Neural crest cell (in vitro differentiated cells): ENCODE results near the gene ISG20. TPM values are rescaled to one million over a fixed set of nuclear protein-coding genes. Genes with fewer than 3 reads are reported as not detected.

ENCODE experiments used
- DNase-seq: peaks from one replicate; pipeline ENCODE4 v3.0.0; 2021; ENCODE audit warnings: low read depth, mixed read lengths, low spot score
- H3K27ac Mint-ChIP-seq: one replicate; pipeline ENCODE4 v1.8.0; 2021; ENCODE audit warnings: mild to moderate bottlenecking, mixed read lengths; ENCODE audit not compliant: unreplicated experiment
- H3K27me3 Mint-ChIP-seq: 2 replicates; pipeline ENCODE4 v1.8.0; 2021; ENCODE audit warnings: low read depth, mild to moderate bottlenecking, mixed read lengths
- H3K36me3 Mint-ChIP-seq: 2 replicates; pipeline ENCODE4 v1.8.0; 2021; ENCODE audit warnings: low read depth, mild to moderate bottlenecking, mixed read lengths
- H3K4me1 Mint-ChIP-seq: 2 replicates; pipeline ENCODE4 v1.8.0; 2021; ENCODE audit warnings: mixed read lengths
- H3K4me3 Mint-ChIP-seq: one replicate; pipeline ENCODE4 v1.8.0; 2021; ENCODE audit warnings: mild to moderate bottlenecking, mixed read lengths
- H3K9me3 Mint-ChIP-seq: 2 replicates; pipeline ENCODE4 v1.8.0; 2021; ENCODE audit warnings: mixed read lengths
- total RNA-seq: library from RNA; stranded (reverse); gene quantifications from 2 replicates; pipeline ENCODE4 v1.2.1, GENCODE V29; 2021
- TF ChIP-seq, protein P1 (sequence below): fragments of 200-600 bp; sonication (generic); conservative IDR thresholded peaks from 2 replicates; pipeline ENCODE4 v1.5.0; 2021; ENCODE audit warnings: antibody characterized with exemption, mild to moderate bottlenecking

Gene ISG20
- total RNA-seq, 1 donor from 2014 or later: 1.5 TPM

DNA sequence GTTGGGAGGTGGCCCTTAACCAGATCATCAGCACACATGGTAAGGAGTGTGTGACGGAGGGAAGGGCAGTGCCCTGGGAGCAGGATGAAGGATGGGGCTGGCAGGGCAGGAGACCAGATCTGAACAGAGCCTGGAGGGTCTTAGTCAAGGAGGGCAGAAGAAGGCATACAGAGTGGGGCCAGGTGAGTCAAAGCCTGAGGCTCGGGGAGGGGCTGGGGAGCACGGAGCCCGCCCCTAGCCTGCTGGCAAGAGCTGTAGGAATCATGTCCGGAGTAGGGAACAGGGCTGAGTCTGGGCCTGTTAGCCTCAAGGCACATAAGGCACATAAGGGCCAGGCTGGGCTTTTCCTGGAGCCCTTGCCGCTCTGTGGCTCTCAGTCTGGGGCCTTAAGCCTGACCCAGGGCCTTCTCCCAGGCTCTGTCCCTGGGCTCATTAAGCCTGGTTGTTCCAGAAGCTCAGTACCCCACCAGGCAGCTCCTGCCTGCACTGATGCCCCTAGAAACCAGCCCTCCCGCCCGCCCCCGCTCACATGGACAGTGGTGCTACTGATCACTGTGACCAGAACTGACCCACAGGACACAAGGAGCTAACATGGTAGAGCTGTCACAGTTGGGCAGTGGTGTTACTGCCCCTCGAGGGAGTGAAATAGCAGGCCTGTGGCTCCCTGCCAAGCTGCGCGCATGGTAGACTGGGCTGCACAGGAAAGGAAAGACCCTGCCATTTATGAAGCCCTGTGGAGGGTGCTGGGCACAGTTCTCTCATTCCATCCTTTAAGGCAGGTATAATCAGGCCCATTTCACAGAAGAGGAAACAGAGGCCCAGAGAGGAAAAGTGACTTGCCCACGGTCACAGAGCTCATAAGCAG lies 14.6 kb downstream of the ISG20 start:
- no peaks in the 10 kb centered on the region for H3K36me3 Mint-ChIP-seq
- no peak for DNase-seq
- no peaks in the 10 kb centered on the region for H3K9me3 Mint-ChIP-seq
- H3K27ac Mint-ChIP-seq: no peak overlapping the region
- peaks cover 3% of the 10 kb centered on the region for H3K27me3 Mint-ChIP-seq
- H3K4me1 Mint-ChIP-seq: peaks cover 17% of the 10 kb centered on the region
- no peak overlapping the region for H3K4me3 Mint-ChIP-seq
- TF ChIP-seq, protein P1, sequence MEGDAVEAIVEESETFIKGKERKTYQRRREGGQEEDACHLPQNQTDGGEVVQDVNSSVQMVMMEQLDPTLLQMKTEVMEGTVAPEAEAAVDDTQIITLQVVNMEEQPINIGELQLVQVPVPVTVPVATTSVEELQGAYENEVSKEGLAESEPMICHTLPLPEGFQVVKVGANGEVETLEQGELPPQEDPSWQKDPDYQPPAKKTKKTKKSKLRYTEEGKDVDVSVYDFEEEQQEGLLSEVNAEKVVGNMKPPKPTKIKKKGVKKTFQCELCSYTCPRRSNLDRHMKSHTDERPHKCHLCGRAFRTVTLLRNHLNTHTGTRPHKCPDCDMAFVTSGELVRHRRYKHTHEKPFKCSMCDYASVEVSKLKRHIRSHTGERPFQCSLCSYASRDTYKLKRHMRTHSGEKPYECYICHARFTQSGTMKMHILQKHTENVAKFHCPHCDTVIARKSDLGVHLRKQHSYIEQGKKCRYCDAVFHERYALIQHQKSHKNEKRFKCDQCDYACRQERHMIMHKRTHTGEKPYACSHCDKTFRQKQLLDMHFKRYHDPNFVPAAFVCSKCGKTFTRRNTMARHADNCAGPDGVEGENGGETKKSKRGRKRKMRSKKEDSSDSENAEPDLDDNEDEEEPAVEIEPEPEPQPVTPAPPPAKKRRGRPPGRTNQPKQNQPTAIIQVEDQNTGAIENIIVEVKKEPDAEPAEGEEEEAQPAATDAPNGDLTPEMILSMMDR: no peak

DNA sequence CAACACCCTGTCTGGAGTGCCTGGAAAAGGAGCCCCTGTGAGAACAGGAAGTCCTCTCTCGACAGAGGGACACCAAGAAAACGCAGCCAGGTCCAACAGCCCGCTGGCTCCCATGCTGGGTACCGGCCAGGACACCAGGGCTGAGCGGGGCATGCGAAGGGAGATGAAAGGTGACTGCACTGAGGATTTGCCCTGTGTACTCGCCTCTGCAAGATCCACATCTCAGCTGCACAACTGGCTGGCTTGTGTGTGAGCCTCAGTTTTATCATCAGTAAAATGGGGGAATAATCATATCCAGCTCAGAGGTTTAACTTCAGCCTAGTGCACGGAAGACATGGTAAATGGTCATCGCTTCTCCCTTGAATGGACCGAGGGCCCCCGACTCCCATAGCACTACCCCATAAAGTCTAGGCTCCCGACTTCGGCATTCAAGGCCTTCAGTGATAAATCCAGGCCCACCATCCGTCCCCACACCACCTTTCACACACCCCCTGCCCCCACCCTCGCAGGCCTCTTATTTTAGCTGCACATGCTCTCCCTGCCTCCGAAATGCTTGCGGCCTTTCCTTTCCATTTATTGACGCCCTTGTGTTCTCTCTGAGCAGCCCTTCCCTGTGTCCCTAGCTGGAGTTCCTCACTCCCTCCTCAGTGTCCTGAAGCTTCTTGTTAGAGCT lies 15.8 kb downstream of the ISG20 start:
- no peak overlapping the region for H3K4me3 Mint-ChIP-seq
- TF ChIP-seq, protein P1: no peak
- H3K36me3 Mint-ChIP-seq: no peaks in the 10 kb centered on the region
- peaks cover 9% of the 10 kb centered on the region for H3K4me1 Mint-ChIP-seq
- no peak for DNase-seq
- H3K27me3 Mint-ChIP-seq: peaks cover 4% of the 10 kb centered on the region
- H3K27ac Mint-ChIP-seq: no peak overlapping the region
- H3K9me3 Mint-ChIP-seq: no peaks in the 10 kb centered on the region

- TF ChIP-seq, protein P1: no peak
- Mint-ChIP-seq H3K27ac (no peak overlapping the region), H3K27me3 (peaks cover 5% of the 10 kb centered on the region), H3K4me3 (no peak overlapping the region), H3K4me1 (peaks cover 6% of the 10 kb centered on the region), H3K9me3 (no peaks in the 10 kb centered on the region), H3K36me3 (no peaks in the 10 kb centered on the region)
- no peak for DNase-seq
These were observed 16.3 kb downstream of the ISG20 start for GRCh38 chr15:88655103-88655553.

- Mint-ChIP-seq H3K27me3 (peaks cover 5% of the 10 kb centered on the region), H3K4me3 (no peak overlapping the region), H3K4me1 (peaks cover 4% of the 10 kb centered on the region), H3K27ac (no peak overlapping the region), H3K9me3 (no peaks in the 10 kb centered on the region), H3K36me3 (no peaks in the 10 kb centered on the region)
- DNase-seq: no peak
- TF ChIP-seq, protein P1: no peak
These were observed 17.1 kb downstream of the ISG20 start for GRCh38 chr15:88655800-88656488.

DNA sequence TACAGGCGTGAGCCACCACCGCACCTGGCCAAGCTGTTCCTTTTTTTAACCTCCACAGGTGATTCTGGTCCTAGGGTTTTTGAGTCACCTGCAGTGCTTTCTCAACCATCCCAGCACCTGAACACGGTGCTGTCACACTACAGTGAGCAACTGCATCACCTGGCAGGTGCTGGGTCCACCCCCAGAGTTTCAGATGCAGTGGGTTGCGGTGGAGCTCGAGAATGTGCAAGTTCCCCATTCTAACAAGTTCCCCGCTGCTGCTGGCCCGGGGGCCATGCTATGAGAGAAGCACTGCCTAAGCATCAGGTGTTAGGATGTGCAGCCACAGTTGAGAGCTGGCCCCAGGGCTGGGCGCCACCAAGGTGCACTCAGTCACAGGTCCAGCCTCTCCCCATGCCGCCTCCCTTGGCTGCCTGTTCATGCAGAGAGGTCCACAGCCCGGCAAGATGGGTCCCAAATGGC lies 18.0 kb downstream of the ISG20 start:
- Mint-ChIP-seq H3K27ac (no peak overlapping the region), H3K4me3 (no peak overlapping the region), H3K9me3 (no peaks in the 10 kb centered on the region), H3K27me3 (peaks cover 5% of the 10 kb centered on the region), H3K36me3 (no peaks in the 10 kb centered on the region), H3K4me1 (no peaks in the 10 kb centered on the region)
- TF ChIP-seq, protein P1: no peak
- no peak for DNase-seq
